GM23338 (cell line): Measurements from ENCODE around the gene OGG1.

Experiments
- CREB1 ChIP-seq: fragments of 250-450 bp; sonication (Bioruptor Pico); IDR thresholded peaks from 2 replicates; pipeline ENCODE4 v1.5.0; 2020; ENCODE audit warnings: low read depth, mild to moderate bottlenecking, moderate library complexity
- CTCF ChIP-seq, 2 experiments: fragments of 200-600 bp in 1 of 2; sonication (generic) in 1 of 2; conservative IDR thresholded peaks; 2 replicates each; pipeline versions ENCODE4 v1.5.1 to v1.6.1; 2016 to 2017; ENCODE audit warnings: antibody characterized with exemption in 2 of 2, low read depth in 2 of 2, mild to moderate bottlenecking in 2 of 2, moderate library complexity in 1 of 2
- EZH2 ChIP-seq: fragments of 200-600 bp; sonication (generic); IDR thresholded peaks from one replicate; pipeline ENCODE4 v1.8.0; 2017; ENCODE audit warnings: antibody characterized with exemption, mild to moderate bottlenecking, low read depth; ENCODE audit not compliant: unreplicated experiment
- EZH2phosphoT487 ChIP-seq: fragments of 200-600 bp; sonication (generic); IDR thresholded peaks from one replicate; pipeline ENCODE4 v1.8.1; 2018; ENCODE audit warnings: antibody characterized with exemption; ENCODE audit not compliant: unreplicated experiment
- POLR2AphosphoS5 ChIP-seq: IDR thresholded peaks from 2 replicates; pipeline ENCODE4 v1.6.1; 2016; ENCODE audit warnings: antibody characterized with exemption, low read depth

GRCh38 chr3:9742560-9742959 is 7.2 kb upstream of the OGG1 start:
- TF ChIP-seq EZH2 (no peak), POLR2AphosphoS5 (no peak), CTCF (conservative IDR thresholded peaks at IDR 0.05; ENCODE audit: low read depth in 2 of 2) (no peak), CREB1 (CRISPR knock-in tag) (no peak), EZH2phosphoT487 (no peak)
